Neural progenitor cell (in vitro differentiated cells): ENCODE results near the gene RGS9. TPM values are rescaled to one million over a fixed set of nuclear protein-coding genes. Genes with fewer than 3 reads are reported as not detected.

Source experiments
- DNase-seq: peaks from one replicate; pipeline ENCODE4 v3.0.0-alpha.2; 2016; ENCODE audit warnings: low spot score
- H2AFZ ChIP-seq: fragments of 200-600 bp; sonication (generic); replicated peaks from 2 replicates; pipeline ENCODE4 v1.6.1; 2016; ENCODE audit warnings: antibody characterized with exemption
- H3F3A ChIP-seq: fragments of 200-600 bp; sonication (generic); 2 replicates; pipeline ENCODE4 v1.6.1; 2016; ENCODE audit warnings: antibody characterized with exemption, low read depth
- H3K27ac ChIP-seq: fragments of 200-600 bp; sonication (generic); 2 replicates; pipeline ENCODE4 v1.5.1; 2016; ENCODE audit warnings: mild to moderate bottlenecking
- H3K27me3 ChIP-seq: fragments of 200-600 bp; sonication (generic); 2 replicates; pipeline ENCODE4 v1.6.1; 2016; ENCODE audit warnings: mild to moderate bottlenecking, moderate library complexity
- H3K36me3 ChIP-seq: fragments of 200-600 bp; sonication (generic); 2 replicates; pipeline ENCODE4 v1.5.1; 2016
- H3K4me1 ChIP-seq: fragments of 200-600 bp; sonication (generic); 2 replicates; pipeline ENCODE4 v1.6.1; 2016; ENCODE audit warnings: mixed run types
- H3K4me2 ChIP-seq: fragments of 200-600 bp; sonication (generic); 2 replicates; pipeline ENCODE4 v1.6.1; 2016
- H3K4me3 ChIP-seq: fragments of 200-600 bp; sonication (generic); 2 replicates; pipeline ENCODE4 v1.5.1; 2016
- H3K79me2 ChIP-seq: fragments of 200-600 bp; sonication (generic); 2 replicates; pipeline ENCODE4 v1.6.1; 2016; ENCODE audit warnings: low read depth
- H3K9ac ChIP-seq: fragments of 200-600 bp; sonication (generic); 2 replicates; pipeline ENCODE4 v1.6.1; 2016
- H3K9me3 ChIP-seq: fragments of 200-600 bp; sonication (generic); 2 replicates; pipeline ENCODE4 v1.5.1; 2016; ENCODE audit warnings: low read depth
- H4K20me1 ChIP-seq: fragments of 200-600 bp; sonication (generic); 2 replicates; pipeline ENCODE4 v1.6.1; 2016; ENCODE audit warnings: low read depth
- H3K27ac Mint-ChIP-seq: 3 replicates; pipeline ENCODE4 v1.8.0; 2021; ENCODE audit warnings: mixed read lengths
- H3K27me3 Mint-ChIP-seq: 2 replicates; pipeline ENCODE4 v1.8.0; 2022; ENCODE audit warnings: low read depth, mild to moderate bottlenecking, inconsistent platforms, moderate library complexity, mixed read lengths; ENCODE audit not compliant: insufficient read depth
- H3K36me3 Mint-ChIP-seq: 3 replicates; pipeline ENCODE4 v1.8.0; 2021; ENCODE audit warnings: mixed read lengths
- H3K4me1 Mint-ChIP-seq: 3 replicates; pipeline ENCODE4 v1.8.0; 2021; ENCODE audit warnings: mixed read lengths
- H3K4me3 Mint-ChIP-seq: 3 replicates; pipeline ENCODE4 v1.8.0; 2021; ENCODE audit warnings: mild to moderate bottlenecking, moderate library complexity, mixed read lengths
- H3K9me3 Mint-ChIP-seq: 3 replicates; pipeline ENCODE4 v1.8.0; 2020; ENCODE audit warnings: mixed read lengths
- EZH2 ChIP-seq: fragments of 200-600 bp; sonication (generic); IDR thresholded peaks from 2 replicates; pipeline ENCODE4 v1.6.1; 2017; ENCODE audit warnings: antibody characterized with exemption, mild to moderate bottlenecking, moderate library complexity
- EZH2phosphoT487 ChIP-seq: fragments of 200-600 bp; sonication (generic); IDR thresholded peaks from 2 replicates; pipeline ENCODE4 v1.6.1; 2017; ENCODE audit warnings: antibody characterized with exemption
- total RNA-seq: library from RNA; depleted of rRNA; stranded (reverse); fragments of >200 nt; gene quantifications from 2 replicates; pipeline ENCODE4 v1.2.3, GENCODE V29; 2015; ENCODE audit warnings: low replicate concordance
- TF ChIP-seq, protein P1 (sequence below): fragments of 200-600 bp; sonication (generic); IDR thresholded peaks from 2 replicates; pipeline ENCODE4 v1.5.1; 2017; ENCODE audit warnings: antibody characterized with exemption, mild to moderate bottlenecking

RGS9 gene
- total RNA-seq, 1 donor from 2014 or later, result 7.9 TPM

DNA sequence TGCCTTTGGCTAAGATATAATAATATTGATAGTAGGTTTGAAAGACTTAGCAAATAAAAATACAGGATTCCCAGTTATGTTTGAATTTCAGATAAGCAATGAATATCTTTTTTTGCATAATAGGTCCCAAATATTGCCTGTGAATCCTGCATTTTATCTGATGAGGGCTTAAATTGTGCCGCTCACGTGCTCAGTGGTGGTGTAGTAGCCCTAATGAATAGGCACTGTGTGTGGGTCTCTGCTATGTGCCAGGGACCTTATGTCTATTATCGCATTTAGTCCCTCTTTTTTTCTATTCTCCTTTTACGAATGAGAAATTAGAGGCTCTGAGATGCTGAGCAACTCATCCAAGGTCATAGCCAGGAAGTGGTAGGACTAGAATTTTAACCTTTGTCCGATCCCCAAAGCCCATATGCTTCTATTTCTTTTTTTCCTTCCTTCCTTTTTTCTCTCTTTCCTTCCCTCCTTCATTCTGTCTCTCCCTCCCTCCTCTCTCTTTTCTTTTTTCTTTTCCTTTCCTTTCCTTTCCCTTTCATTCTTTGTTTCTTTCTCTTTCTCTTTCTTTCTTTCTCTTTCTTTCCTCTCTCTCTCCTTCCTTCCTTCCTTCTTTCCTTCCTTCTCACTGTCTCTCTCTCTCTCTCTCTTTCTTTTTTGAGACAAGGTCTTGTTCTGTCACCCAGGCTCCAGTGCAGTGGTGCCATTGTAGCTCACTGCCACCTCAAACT, 47.2 kb downstream of the RGS9 start:
- H3K4me3 ChIP-seq, result no peak overlapping the region
- peaks cover 49% of the 10 kb centered on the region for H3K4me1 Mint-ChIP-seq
- H3K9me3 ChIP-seq, result no peaks in the 10 kb centered on the region
- no peak overlapping the region for H3K4me3 Mint-ChIP-seq
- peaks cover 11% of the 10 kb centered on the region for H3K27me3 Mint-ChIP-seq
- H3K4me2 ChIP-seq, result peak overlapping the region; percentile 59
- H3K9ac ChIP-seq, result no peak overlapping the region
- peaks cover 29% of the 10 kb centered on the region for H3K4me1 ChIP-seq
- no peaks in the 10 kb centered on the region for H4K20me1 ChIP-seq
- peaks cover 3% of the 10 kb centered on the region for H3K9me3 Mint-ChIP-seq
- H3F3A ChIP-seq, result peaks cover 10% of the 10 kb centered on the region
- H3K27me3 ChIP-seq, result no peaks in the 10 kb centered on the region
- no peaks in the 10 kb centered on the region for H3K36me3 Mint-ChIP-seq
- no peak for DNase-seq
- no peak overlapping the region for H2AFZ ChIP-seq
- H3K27ac ChIP-seq, result no peak overlapping the region
- no peaks in the 10 kb centered on the region for H3K36me3 ChIP-seq
- no peaks in the 10 kb centered on the region for H3K79me2 ChIP-seq
- H3K27ac Mint-ChIP-seq, result peak overlapping the region; percentile 90
- TF ChIP-seq, protein P1, sequence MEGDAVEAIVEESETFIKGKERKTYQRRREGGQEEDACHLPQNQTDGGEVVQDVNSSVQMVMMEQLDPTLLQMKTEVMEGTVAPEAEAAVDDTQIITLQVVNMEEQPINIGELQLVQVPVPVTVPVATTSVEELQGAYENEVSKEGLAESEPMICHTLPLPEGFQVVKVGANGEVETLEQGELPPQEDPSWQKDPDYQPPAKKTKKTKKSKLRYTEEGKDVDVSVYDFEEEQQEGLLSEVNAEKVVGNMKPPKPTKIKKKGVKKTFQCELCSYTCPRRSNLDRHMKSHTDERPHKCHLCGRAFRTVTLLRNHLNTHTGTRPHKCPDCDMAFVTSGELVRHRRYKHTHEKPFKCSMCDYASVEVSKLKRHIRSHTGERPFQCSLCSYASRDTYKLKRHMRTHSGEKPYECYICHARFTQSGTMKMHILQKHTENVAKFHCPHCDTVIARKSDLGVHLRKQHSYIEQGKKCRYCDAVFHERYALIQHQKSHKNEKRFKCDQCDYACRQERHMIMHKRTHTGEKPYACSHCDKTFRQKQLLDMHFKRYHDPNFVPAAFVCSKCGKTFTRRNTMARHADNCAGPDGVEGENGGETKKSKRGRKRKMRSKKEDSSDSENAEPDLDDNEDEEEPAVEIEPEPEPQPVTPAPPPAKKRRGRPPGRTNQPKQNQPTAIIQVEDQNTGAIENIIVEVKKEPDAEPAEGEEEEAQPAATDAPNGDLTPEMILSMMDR, result no peak
- no peak for TF ChIP-seq EZH2phosphoT487
- TF ChIP-seq EZH2, result no peak

DNA sequence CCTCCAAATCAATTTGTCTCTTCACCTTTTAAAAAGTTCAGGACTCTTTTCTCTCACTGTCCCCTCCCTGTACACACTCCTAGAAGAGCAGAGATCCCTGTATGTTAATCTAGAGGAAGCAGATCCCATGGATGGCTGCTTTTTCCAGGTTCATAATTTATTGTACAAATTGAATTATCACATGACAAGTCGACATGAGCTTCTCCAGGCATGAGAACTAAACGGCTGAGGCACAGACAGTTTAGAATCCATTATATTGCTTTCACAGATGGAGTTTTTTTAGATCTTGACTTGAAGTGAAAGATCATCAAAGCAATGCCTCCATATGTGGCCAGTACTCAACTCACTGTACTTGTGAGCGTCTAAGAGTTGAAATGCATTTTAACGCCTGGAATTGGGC, 47.9 kb downstream of the RGS9 start:
- Mint-ChIP-seq H3K27me3 (peaks cover 9% of the 10 kb centered on the region), H3K9me3 (peaks cover 3% of the 10 kb centered on the region), H3K27ac (peak overlapping the region; percentile 90), H3K4me1 (peaks cover 43% of the 10 kb centered on the region), H3K4me3 (no peak overlapping the region), H3K36me3 (no peaks in the 10 kb centered on the region)
- no peaks in the 10 kb centered on the region for H4K20me1 ChIP-seq
- no peaks in the 10 kb centered on the region for H3K27me3 ChIP-seq
- no peak overlapping the region for H3K27ac ChIP-seq
- no peaks in the 10 kb centered on the region for H3K36me3 ChIP-seq
- H2AFZ ChIP-seq, result no peak overlapping the region
- H3K9ac ChIP-seq, result no peak overlapping the region
- no peaks in the 10 kb centered on the region for H3K9me3 ChIP-seq
- H3F3A ChIP-seq, result peaks cover 10% of the 10 kb centered on the region
- H3K79me2 ChIP-seq, result no peaks in the 10 kb centered on the region
- no peak for DNase-seq
- H3K4me1 ChIP-seq, result peaks cover 26% of the 10 kb centered on the region
- H3K4me2 ChIP-seq, result no peak overlapping the region
- TF ChIP-seq EZH2phosphoT487, result no peak
- TF ChIP-seq, protein P1, result no peak
- no peak overlapping the region for H3K4me3 ChIP-seq

DNA sequence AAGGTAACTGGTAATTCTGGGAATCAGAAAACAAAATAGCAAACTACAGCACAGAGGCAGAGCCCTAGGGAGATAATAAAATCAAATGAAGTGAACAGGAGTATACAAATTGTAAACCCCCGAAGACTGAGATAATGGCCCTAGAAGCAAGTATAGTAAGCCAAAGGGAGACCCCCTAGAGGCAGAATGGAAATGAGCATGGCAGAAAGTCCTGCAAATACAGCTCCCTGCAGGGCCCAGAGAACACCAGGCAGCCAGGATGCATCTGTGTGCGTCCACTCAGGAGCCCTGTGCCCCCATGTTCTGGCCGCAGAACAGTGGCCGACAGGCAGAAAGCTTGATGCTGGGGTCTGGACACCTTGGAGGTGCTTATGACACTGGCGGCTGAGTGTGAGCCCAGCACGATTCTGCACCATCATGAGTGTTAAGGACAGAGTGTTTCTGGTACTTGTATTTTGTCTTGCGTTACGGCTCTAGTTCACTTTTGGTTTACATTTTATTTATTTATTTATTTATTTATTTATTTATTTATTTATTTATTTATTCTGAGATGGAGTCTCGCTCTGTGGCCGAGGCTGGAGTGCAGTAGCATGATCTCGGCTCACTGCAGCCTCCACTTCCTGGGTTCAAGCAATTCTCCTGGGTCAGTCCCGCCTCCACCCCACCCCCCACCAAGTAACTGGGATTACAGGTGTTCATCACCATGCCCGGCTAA, 48.7 kb downstream of the RGS9 start:
- no peaks in the 10 kb centered on the region for H3K9me3 ChIP-seq
- no peaks in the 10 kb centered on the region for H4K20me1 ChIP-seq
- H3K9ac ChIP-seq, result no peak overlapping the region
- H3K36me3 ChIP-seq, result no peaks in the 10 kb centered on the region
- peaks cover 10% of the 10 kb centered on the region for H3F3A ChIP-seq
- H3K27me3 ChIP-seq, result no peaks in the 10 kb centered on the region
- Mint-ChIP-seq H3K4me3 (no peak overlapping the region), H3K9me3 (no peaks in the 10 kb centered on the region), H3K36me3 (no peaks in the 10 kb centered on the region), H3K4me1 (peaks cover 40% of the 10 kb centered on the region), H3K27ac (no peak overlapping the region), H3K27me3 (peaks cover 8% of the 10 kb centered on the region)
- TF ChIP-seq, protein P1, result peak; percentile 27
- TF ChIP-seq EZH2phosphoT487, result no peak
- no peak for DNase-seq
- H3K79me2 ChIP-seq, result no peaks in the 10 kb centered on the region
- H2AFZ ChIP-seq, result no peak overlapping the region
- H3K4me3 ChIP-seq, result no peak overlapping the region
- no peak overlapping the region for H3K4me2 ChIP-seq
- peaks cover 26% of the 10 kb centered on the region for H3K4me1 ChIP-seq
- H3K27ac ChIP-seq, result no peak overlapping the region
